Germinal center (tissue), 1 donor: ENCODE measurements around the gene RIOX2.
A peak's percentile ranks its signal among the peaks of the same experiment; 100 is the strongest.
"Not testable (repeated sequence)": the region's sequence is repeated elsewhere in the genome, so short reads cannot be mapped to it uniquely, and the experiment has no call there.

Experiments used
- DNase-seq: peaks from one replicate; pipeline ENCODE4 v3.0.0; 2012; ENCODE audit warnings: mixed read lengths, low spot score

The RIOX2 gene

DNA sequence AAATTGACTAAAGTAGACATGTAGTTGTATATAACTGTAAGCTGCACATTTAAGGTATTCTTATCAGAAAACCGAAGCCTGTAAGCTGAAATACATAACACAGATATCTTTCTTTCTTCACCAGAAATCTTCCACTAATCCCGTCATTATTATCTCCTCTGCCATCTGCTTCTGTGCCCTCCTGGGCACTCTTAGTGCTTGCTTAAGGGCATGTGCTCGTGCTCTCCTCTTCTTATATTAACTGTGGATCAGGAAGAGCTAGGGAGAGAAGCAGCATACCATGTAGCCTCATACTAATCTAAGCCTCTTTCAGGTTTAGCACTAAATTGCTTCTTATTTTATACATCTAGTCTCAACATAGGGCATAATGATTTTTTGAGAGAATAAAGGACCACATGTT, 60.8 kb downstream of the RIOX2 start:
- no peak for DNase-seq

- peak; percentile 2 for DNase-seq
Measured at GRCh38 chr3:97910931-97911351, 61.3 kb downstream of the RIOX2 start.

GRCh38 chr3:97910236-97910831, 61.9 kb downstream of the RIOX2 start:
- DNase-seq, result not testable (repeated sequence)

DNA sequence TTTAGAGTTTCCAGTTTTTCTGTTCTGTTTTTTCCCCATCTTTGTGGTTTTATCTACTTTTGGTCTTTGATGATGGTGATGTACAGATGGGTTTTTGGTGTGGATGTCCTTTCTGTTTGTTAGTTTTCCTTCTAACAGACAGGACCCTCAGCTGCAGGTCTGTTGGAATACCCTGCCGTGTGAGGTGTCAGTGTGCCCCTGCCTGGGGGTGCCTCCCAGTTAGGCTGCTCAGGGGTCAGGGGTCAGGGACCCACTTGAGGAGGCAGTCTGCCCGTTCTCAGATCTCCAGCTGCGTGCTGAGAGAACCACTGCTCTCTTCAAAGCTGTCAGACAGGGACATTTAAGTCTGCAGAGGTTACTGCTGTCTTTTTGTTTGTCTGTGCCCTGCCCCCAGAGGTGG, 62.4 kb downstream of the RIOX2 start:
- DNase-seq, result not testable (repeated sequence)

- no peak for DNase-seq
Measured at GRCh38 chr3:97901313-97902248, 70.7 kb downstream of the RIOX2 start.

GRCh38 chr3:97899331-97899730, 72.9 kb downstream of the RIOX2 start:
- no peak for DNase-seq

DNA sequence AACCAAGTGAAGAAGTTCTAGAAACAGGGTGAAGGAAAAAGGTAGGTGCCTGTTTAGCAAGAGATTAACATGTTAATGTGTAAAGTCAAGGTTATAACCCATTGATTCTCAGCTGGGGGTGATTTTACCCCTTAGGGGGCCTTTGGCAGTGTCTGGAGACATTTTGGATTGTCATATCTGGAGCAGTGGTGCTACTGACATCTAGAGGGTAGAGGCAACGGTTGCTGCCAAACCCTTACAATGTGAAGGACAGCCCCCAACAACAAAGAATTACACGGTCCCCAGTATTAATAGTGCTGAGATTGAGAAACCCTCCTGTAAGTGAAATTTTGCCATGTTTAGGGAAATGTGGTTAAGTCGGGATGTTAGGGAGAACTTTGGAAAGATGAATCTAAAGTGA, 75.7 kb downstream of the RIOX2 start:
- no peak for DNase-seq

- DNase-seq, result no peak
Measured at GRCh38 chr3:97896129-97896528, 76.1 kb downstream of the RIOX2 start.

GRCh38 chr3:97895216-97895615, 77.0 kb downstream of the RIOX2 start:
- DNase-seq, result no peak

- DNase-seq, result no peak
Measured at GRCh38 chr3:97892852-97893251, 79.4 kb downstream of the RIOX2 start.
